Bladder microvascular endothelial cell (primary cell): ENCODE data around the gene ABHD17B. TPM values are rescaled to one million over a fixed set of nuclear protein-coding genes. Genes with fewer than 3 reads are reported as not detected.

Experiments used
- total RNA-seq: library from RNA; depleted of rRNA; stranded (reverse); fragments of >200 nt; gene quantifications from 2 replicates; pipeline ENCODE4 v1.2.3, GENCODE V29; 2014

ABHD17B gene
- total RNA-seq = 21.9 and 55.1 TPM in 2 replicates

GRCh38 chr9:71911061-71911907 lies at the start of gene ABHD17B, which contains the start of gene C9orf85:
Gene ABHD17B (minus strand): TSS chr9:71911193. CDS start chr9:71875080, 36,113 bp downstream.
Gene C9orf85 (plus strand): TSS chr9:71911639. CDS start chr9:71911735, 96 bp downstream.

Other genes with a start within 250 kb of the ABHD17B start
- 85.3 and 142 TPM in 2 replicates for gene CEMIP2, start 142.7 kb downstream of the ABHD17B start, total RNA-seq
- 8.9 and 12.6 TPM in 2 replicates for gene C9orf85, start 446 bp upstream of the ABHD17B start, total RNA-seq
- gene C9orf57, start 149.4 kb upstream of the ABHD17B start, total RNA-seq = not detected in 2 replicates
- gene GDA, start 238.2 kb upstream of the ABHD17B start, total RNA-seq = under 0.01 TPM in 1 of 2 replicates, not detected in the other